Measurements from ENCODE around the gene NUP210. TPM values are rescaled to one million over a fixed set of nuclear protein-coding genes. Genes with fewer than 3 reads are reported as not detected.

NUP210 gene
- total RNA-seq, 4 donors from 2014 or later, result 9.8 to 24.6 (median 17.7) TPM

GRCh38 chr3:13459605-13460340 is 39.7 kb upstream of the NUP210 start:
- intact Hi-C loops (cut with DNase I), result no loop called here
- H3K27me3 ChIP-seq, result no peaks in the 10 kb centered on the region
- DNase-seq, result no peak
- TF ChIP-seq CTCF (IDR thresholded peaks at IDR 0.05) (no peak), POLR2A (IDR thresholded peaks at IDR 0.05) (no peak)
- no peaks in the 10 kb centered on the region for H3K4me1 ChIP-seq
- no peaks in the 10 kb centered on the region for H3K9me3 ChIP-seq
- H3K36me3 ChIP-seq, result no peaks in the 10 kb centered on the region
- H3K4me3 ChIP-seq (replicated peaks in 1 of 3), result no peak overlapping the region
- H3K27ac ChIP-seq, result no peak overlapping the region
- 83 to 85% methylated on average over 8 to 9 of the region's 9 CpGs for WGBS, 2 donors

- Histone ChIP-seq H3K27me3 (no peaks in the 10 kb centered on the region), H3K4me3 (replicated peaks in 1 of 3) (no peak overlapping the region), H3K4me1 (peaks cover 0 to under 1% of the 10 kb centered on the region in 2 donors), H3K27ac (no peak overlapping the region), H3K36me3 (no peaks in the 10 kb centered on the region), H3K9me3 (no peaks in the 10 kb centered on the region)
- intact Hi-C loops (cut with DNase I), result no loop called here
- TF ChIP-seq POLR2A (IDR thresholded peaks at IDR 0.05) (no peak), CTCF (IDR thresholded peaks at IDR 0.05) (no peak)
- 85 to 91% methylated on average over 4 of the region's 4 CpGs for WGBS, 2 donors
- DNase-seq, result no peak
Observed at GRCh38 chr3:13457593-13457992, 37.5 kb upstream of the NUP210 start.

- Histone ChIP-seq H3K4me3 (replicated peaks in 1 of 3) (no peak overlapping the region), H3K36me3 (no peaks in the 10 kb centered on the region), H3K27ac (no peak overlapping the region), H3K27me3 (no peaks in the 10 kb centered on the region), H3K4me1 (peaks cover 0 to 5% of the 10 kb centered on the region in 2 donors), H3K9me3 (no peaks in the 10 kb centered on the region)
- no peak for TF ChIP-seq CTCF (IDR thresholded peaks at IDR 0.05)
- no peak for TF ChIP-seq POLR2A (IDR thresholded peaks at IDR 0.05)
- WGBS, 2 donors, result 75 to 85% methylated on average over 6 of the region's 6 CpGs
- intact Hi-C loops (cut with DNase I), result no loop called here
- no peak for DNase-seq
Observed at GRCh38 chr3:13455644-13456043, 35.5 kb upstream of the NUP210 start.

- peak; percentile 21 to 24 for DNase-seq
- Histone ChIP-seq H3K4me1 (peaks cover 0 to 5% of the 10 kb centered on the region in 2 donors), H3K27ac (peak overlapping the region; percentile 87 to 89 (median 88)), H3K9me3 (no peaks in the 10 kb centered on the region), H3K27me3 (no peaks in the 10 kb centered on the region), H3K4me3 (replicated peaks in 1 of 3) (no peak overlapping the region), H3K36me3 (no peaks in the 10 kb centered on the region)
- WGBS, 2 donors, result 23 to 28% methylated on average over 12 of the region's 12 CpGs
- intact Hi-C loops (cut with DNase I), result loop anchor here (5.0 kb wide), 1 partner anchor 360 kb away; no protein-coding TSS in a partner anchor
- TF ChIP-seq CTCF (IDR thresholded peaks at IDR 0.05) (peak in 5 of 6 experiments; percentile 27 to 65 (median 63)), POLR2A (IDR thresholded peaks at IDR 0.05) (no peak)
Observed at GRCh38 chr3:13452490-13453335, 32.6 kb upstream of the NUP210 start.

All from thyroid gland (tissue), 4 donors.